Fibroblast of the aortic adventitia (primary cell): ENCODE results near the gene SORBS2. TPM values are rescaled to one million over a fixed set of nuclear protein-coding genes. Genes with fewer than 3 reads are reported as not detected.
A peak's percentile ranks its signal among the peaks of the same experiment; 100 is the strongest.

Source experiments
- DNase-seq: peaks from one replicate; pipeline ENCODE4 v3.0.0-alpha.2; 2010; ENCODE audit warnings: low read depth
- H3K4me3 ChIP-seq: 2 replicates; pipeline ENCODE4 v1.5.1; 2011; ENCODE audit warnings: low read depth, mild to moderate bottlenecking, control low read depth, low read length, moderate library complexity
- CTCF ChIP-seq: IDR thresholded peaks from 2 replicates; pipeline ENCODE4 v1.5.1; 2011; ENCODE audit warnings: mild to moderate bottlenecking, low read length, control low read depth, inconsistent platforms; ENCODE audit not compliant: insufficient read depth
- total RNA-seq: library from RNA; depleted of rRNA; stranded (reverse); fragments of >200 nt; gene quantifications from 2 replicates; pipeline ENCODE4 v1.2.3, GENCODE V29; 2012; ENCODE audit warnings: low replicate concordance

The SORBS2 gene
- total RNA-seq, 1 donor: 2.8 TPM

DNA sequence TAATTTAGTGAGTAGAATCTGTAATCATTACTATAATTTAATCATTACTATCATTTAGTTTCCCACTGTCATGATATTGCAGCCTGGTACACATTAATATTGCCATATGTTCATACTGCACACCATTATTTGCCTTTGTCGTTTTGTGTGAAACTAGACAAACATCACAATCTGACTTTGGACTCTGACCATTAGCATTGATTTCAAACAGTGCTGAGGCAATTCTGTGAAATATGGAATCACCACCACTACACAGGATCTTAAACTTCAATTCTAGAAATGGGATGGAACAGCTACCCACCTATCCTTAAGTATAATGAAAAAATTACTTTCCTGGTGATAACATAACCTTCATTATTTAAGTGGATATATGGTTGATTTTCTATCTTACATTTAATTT is 98.3 kb downstream of the SORBS2 start:
- no peak overlapping the region for H3K4me3 ChIP-seq
- DNase-seq: peak; percentile 14
- no peak for TF ChIP-seq CTCF

GRCh38 chr4:185713272-185713671 is 98.7 kb downstream of the SORBS2 start:
- no peak for TF ChIP-seq CTCF
- DNase-seq: peak; percentile 76
- no peak overlapping the region for H3K4me3 ChIP-seq

- TF ChIP-seq CTCF: no peak
- no peak for DNase-seq
- H3K4me3 ChIP-seq: no peak overlapping the region
Measured at GRCh38 chr4:185712350-185713024, 99.5 kb downstream of the SORBS2 start.

GRCh38 chr4:185711726-185712125 is 100.3 kb downstream of the SORBS2 start:
- TF ChIP-seq CTCF: no peak
- no peak overlapping the region for H3K4me3 ChIP-seq
- peak; percentile 43 for DNase-seq

- TF ChIP-seq CTCF: no peak
- DNase-seq: no peak
- no peak overlapping the region for H3K4me3 ChIP-seq
Measured at GRCh38 chr4:185710487-185710995, 101.5 kb downstream of the SORBS2 start.

- no peak for TF ChIP-seq CTCF
- no peak overlapping the region for H3K4me3 ChIP-seq
- DNase-seq: no peak
Measured at GRCh38 chr4:185709802-185710486, 102.0 kb downstream of the SORBS2 start.
